ENCODE data around the gene THEMIS.

DNA sequence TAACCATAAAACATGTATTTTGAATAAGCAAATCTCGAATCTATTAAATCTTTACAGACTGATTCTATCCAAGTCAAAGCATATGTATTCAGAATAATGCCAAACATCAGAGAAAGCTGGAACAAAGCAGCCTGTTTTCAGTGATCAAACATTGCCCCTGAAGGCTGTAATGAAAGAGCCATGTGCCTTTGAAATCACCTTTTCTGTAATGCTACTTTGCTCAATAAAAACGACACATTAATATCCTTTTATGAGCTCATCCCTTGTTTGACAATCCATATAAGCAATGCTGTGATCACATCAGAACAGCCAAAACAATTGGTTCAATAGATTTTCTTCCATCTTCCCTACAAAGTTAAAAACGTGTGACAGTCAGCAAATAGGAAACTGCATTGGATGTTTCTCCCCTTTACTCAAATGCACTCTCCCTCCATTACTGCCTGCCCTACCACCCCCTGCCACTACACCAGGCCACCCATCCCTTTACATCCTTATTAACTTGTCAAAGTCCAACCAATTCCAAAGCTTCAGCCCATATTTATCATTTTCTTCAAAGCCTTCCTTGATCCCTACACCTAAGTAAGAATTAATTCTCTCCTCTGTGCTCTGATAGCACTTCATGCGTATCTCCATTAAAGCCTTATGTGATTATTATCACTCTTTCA is 42.0 kb downstream of the THEMIS start:
- TF ChIP-seq, protein P1, sequence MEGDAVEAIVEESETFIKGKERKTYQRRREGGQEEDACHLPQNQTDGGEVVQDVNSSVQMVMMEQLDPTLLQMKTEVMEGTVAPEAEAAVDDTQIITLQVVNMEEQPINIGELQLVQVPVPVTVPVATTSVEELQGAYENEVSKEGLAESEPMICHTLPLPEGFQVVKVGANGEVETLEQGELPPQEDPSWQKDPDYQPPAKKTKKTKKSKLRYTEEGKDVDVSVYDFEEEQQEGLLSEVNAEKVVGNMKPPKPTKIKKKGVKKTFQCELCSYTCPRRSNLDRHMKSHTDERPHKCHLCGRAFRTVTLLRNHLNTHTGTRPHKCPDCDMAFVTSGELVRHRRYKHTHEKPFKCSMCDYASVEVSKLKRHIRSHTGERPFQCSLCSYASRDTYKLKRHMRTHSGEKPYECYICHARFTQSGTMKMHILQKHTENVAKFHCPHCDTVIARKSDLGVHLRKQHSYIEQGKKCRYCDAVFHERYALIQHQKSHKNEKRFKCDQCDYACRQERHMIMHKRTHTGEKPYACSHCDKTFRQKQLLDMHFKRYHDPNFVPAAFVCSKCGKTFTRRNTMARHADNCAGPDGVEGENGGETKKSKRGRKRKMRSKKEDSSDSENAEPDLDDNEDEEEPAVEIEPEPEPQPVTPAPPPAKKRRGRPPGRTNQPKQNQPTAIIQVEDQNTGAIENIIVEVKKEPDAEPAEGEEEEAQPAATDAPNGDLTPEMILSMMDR (IDR thresholded peaks at IDR 0.05; ENCODE audit: low read depth, low read length, poor library complexity, severe bottlenecking), result no peak
- no peak for TF ChIP-seq EZH2phosphoT487 (IDR thresholded peaks at IDR 0.05; ENCODE audit: borderline replicate concordance, low read length)
